Measurements from ENCODE around the gene FOXP1. TPM values are rescaled to one million over a fixed set of nuclear protein-coding genes. Genes with fewer than 3 reads are reported as not detected.

The FOXP1 gene
- total RNA-seq, 1 donor from 2014 or later, result 110 TPM

GRCh38 chr3:71376911-71377310 lies 206.6 kb downstream of the FOXP1 start:
- Mint-ChIP-seq H3K4me1 (peaks cover 17% of the 10 kb centered on the region), H3K4me3 (no peak overlapping the region), H3K27me3 (peaks cover 25% of the 10 kb centered on the region), H3K36me3 (ENCODE audit: low read depth) (peaks cover 2% of the 10 kb centered on the region), H3K9me3 (no peaks in the 10 kb centered on the region), H3K27ac (no peak overlapping the region)
- no peak for DNase-seq
- intact Hi-C loops (cut with micrococcal nuclease), result no loop called here

- Mint-ChIP-seq H3K4me1 (peaks cover 17% of the 10 kb centered on the region), H3K27ac (no peak overlapping the region), H3K9me3 (no peaks in the 10 kb centered on the region), H3K4me3 (no peak overlapping the region), H3K36me3 (ENCODE audit: low read depth) (peaks cover 2% of the 10 kb centered on the region), H3K27me3 (peaks cover 27% of the 10 kb centered on the region)
- intact Hi-C loops (cut with micrococcal nuclease), result no loop called here
- no peak for DNase-seq
Measured at GRCh38 chr3:71376503-71376902, 207.0 kb downstream of the FOXP1 start.

- no peak overlapping the region for H3K4me3 Mint-ChIP-seq
- no peak for DNase-seq
- no peak overlapping the region for H3K27ac Mint-ChIP-seq
- no peaks in the 10 kb centered on the region for H3K9me3 Mint-ChIP-seq
- peaks cover 36% of the 10 kb centered on the region for H3K27me3 Mint-ChIP-seq
- H3K4me1 Mint-ChIP-seq, result peaks cover 10% of the 10 kb centered on the region
- H3K36me3 Mint-ChIP-seq (ENCODE audit: low read depth), result peaks cover 2% of the 10 kb centered on the region
- intact Hi-C loops (cut with micrococcal nuclease), result no loop called here
Measured at GRCh38 chr3:71374582-71374981, 208.9 kb downstream of the FOXP1 start.

- intact Hi-C loops (cut with micrococcal nuclease), result no loop called here
- no peak for DNase-seq
Measured at GRCh38 chr3:71372911-71373637, 210.5 kb downstream of the FOXP1 start.

GRCh38 chr3:71372241-71372768 lies 211.2 kb downstream of the FOXP1 start:
- Mint-ChIP-seq H3K4me1 (peaks cover 10% of the 10 kb centered on the region), H3K27me3 (peaks cover 34% of the 10 kb centered on the region), H3K27ac (no peak overlapping the region), H3K9me3 (no peaks in the 10 kb centered on the region), H3K36me3 (ENCODE audit: low read depth) (peaks cover 2% of the 10 kb centered on the region), H3K4me3 (no peak overlapping the region)
- intact Hi-C loops (cut with micrococcal nuclease), result no loop called here
- no peak for DNase-seq

More at GRCh38 chr3:71372911-71373637, 210.5 kb downstream of the FOXP1 start:
- H3K4me3 Mint-ChIP-seq, result no peak overlapping the region
- peaks cover 35% of the 10 kb centered on the region for H3K27me3 Mint-ChIP-seq
- H3K4me1 Mint-ChIP-seq, result peaks cover 10% of the 10 kb centered on the region
- peaks cover 2% of the 10 kb centered on the region for H3K36me3 Mint-ChIP-seq (ENCODE audit: low read depth)
- H3K9me3 Mint-ChIP-seq, result no peaks in the 10 kb centered on the region
- H3K27ac Mint-ChIP-seq, result no peak overlapping the region

- H3K4me1 Mint-ChIP-seq, result peaks cover 10% of the 10 kb centered on the region
- H3K4me3 Mint-ChIP-seq, result no peak overlapping the region
- H3K36me3 Mint-ChIP-seq (ENCODE audit: low read depth), result peaks cover 2% of the 10 kb centered on the region
- H3K9me3 Mint-ChIP-seq, result no peaks in the 10 kb centered on the region
- peaks cover 40% of the 10 kb centered on the region for H3K27me3 Mint-ChIP-seq
- intact Hi-C loops (cut with micrococcal nuclease), result no loop called here
- H3K27ac Mint-ChIP-seq, result no peak overlapping the region
- no peak for DNase-seq
Measured at GRCh38 chr3:71371282-71371681, 212.2 kb downstream of the FOXP1 start.

GRCh38 chr3:71370467-71370866 lies 213.1 kb downstream of the FOXP1 start:
- Mint-ChIP-seq H3K27me3 (peaks cover 39% of the 10 kb centered on the region), H3K4me1 (peaks cover 10% of the 10 kb centered on the region), H3K9me3 (no peaks in the 10 kb centered on the region), H3K36me3 (ENCODE audit: low read depth) (no peaks in the 10 kb centered on the region), H3K27ac (no peak overlapping the region), H3K4me3 (no peak overlapping the region)
- intact Hi-C loops (cut with micrococcal nuclease), result no loop called here
- no peak for DNase-seq

GRCh38 chr3:71369701-71370391 lies 213.7 kb downstream of the FOXP1 start:
- Mint-ChIP-seq H3K9me3 (no peaks in the 10 kb centered on the region), H3K27me3 (peaks cover 38% of the 10 kb centered on the region), H3K36me3 (ENCODE audit: low read depth) (no peaks in the 10 kb centered on the region), H3K4me3 (no peak overlapping the region), H3K4me1 (peaks cover 10% of the 10 kb centered on the region), H3K27ac (no peak overlapping the region)
- no peak for DNase-seq
- intact Hi-C loops (cut with micrococcal nuclease), result no loop called here

- Mint-ChIP-seq H3K4me1 (peaks cover 2% of the 10 kb centered on the region), H3K4me3 (no peak overlapping the region)
Measured at GRCh38 chr3:71366988-71367604, 216.4 kb downstream of the FOXP1 start.

GRCh38 chr3:71361334-71361890 lies 222.1 kb downstream of the FOXP1 start:
- H3K4me1 Mint-ChIP-seq, result peaks cover 23% of the 10 kb centered on the region
- H3K27ac Mint-ChIP-seq, result peak overlapping the region; percentile 89
- no peak for DNase-seq
- peaks cover 4% of the 10 kb centered on the region for H3K36me3 Mint-ChIP-seq (ENCODE audit: low read depth)
- H3K9me3 Mint-ChIP-seq, result no peaks in the 10 kb centered on the region
- H3K27me3 Mint-ChIP-seq, result peaks cover 21% of the 10 kb centered on the region
- intact Hi-C loops (cut with micrococcal nuclease), result loop anchor here (2.0 kb wide), 1 partner anchor 223 kb away; no protein-coding TSS in a partner anchor
- no peak overlapping the region for H3K4me3 Mint-ChIP-seq

More at GRCh38 chr3:71366988-71367604, 216.4 kb downstream of the FOXP1 start:
- no peak for DNase-seq
- intact Hi-C loops (cut with micrococcal nuclease), result no loop called here
- H3K36me3 Mint-ChIP-seq (ENCODE audit: low read depth), result no peaks in the 10 kb centered on the region
- no peak overlapping the region for H3K27ac Mint-ChIP-seq
- no peaks in the 10 kb centered on the region for H3K9me3 Mint-ChIP-seq
- H3K27me3 Mint-ChIP-seq, result peaks cover 33% of the 10 kb centered on the region

GRCh38 chr3:71360764-71361163 lies 222.8 kb downstream of the FOXP1 start:
- intact Hi-C loops (cut with micrococcal nuclease), result loop anchor here (1.0 to 2.0 kb wide), 8 partner anchors 20 to 350 kb away; no protein-coding TSS in a partner anchor
- peaks cover 19% of the 10 kb centered on the region for H3K27me3 Mint-ChIP-seq
- no peaks in the 10 kb centered on the region for H3K9me3 Mint-ChIP-seq
- no peak for DNase-seq
- H3K4me1 Mint-ChIP-seq, result peaks cover 25% of the 10 kb centered on the region
- H3K36me3 Mint-ChIP-seq (ENCODE audit: low read depth), result peaks cover 5% of the 10 kb centered on the region
- H3K27ac Mint-ChIP-seq, result peak overlapping the region; percentile 89
- peak overlapping the region; percentile 23 for H3K4me3 Mint-ChIP-seq

- no peak for DNase-seq
- Mint-ChIP-seq H3K9me3 (no peaks in the 10 kb centered on the region), H3K27me3 (peaks cover 20% of the 10 kb centered on the region), H3K36me3 (ENCODE audit: low read depth) (peaks cover 7% of the 10 kb centered on the region), H3K4me3 (peak overlapping the region; percentile 4), H3K4me1 (peaks cover 28% of the 10 kb centered on the region), H3K27ac (peak overlapping the region; percentile 89)
- intact Hi-C loops (cut with micrococcal nuclease), result loop anchor here (1.0 to 2.0 kb wide), 8 partner anchors 20 to 350 kb away; no protein-coding TSS in a partner anchor
Measured at GRCh38 chr3:71360180-71360579, 223.3 kb downstream of the FOXP1 start.

- H3K27me3 Mint-ChIP-seq, result peaks cover 21% of the 10 kb centered on the region
- H3K36me3 Mint-ChIP-seq (ENCODE audit: low read depth), result peaks cover 9% of the 10 kb centered on the region
- no peaks in the 10 kb centered on the region for H3K9me3 Mint-ChIP-seq
- H3K27ac Mint-ChIP-seq, result no peak overlapping the region
- no peak for DNase-seq
- intact Hi-C loops (cut with micrococcal nuclease), result loop anchor here (1.0 kb wide), 3 partner anchors 35 to 231 kb away; no protein-coding TSS in a partner anchor
- peaks cover 31% of the 10 kb centered on the region for H3K4me1 Mint-ChIP-seq
- no peak overlapping the region for H3K4me3 Mint-ChIP-seq
Measured at GRCh38 chr3:71358243-71358642, 225.3 kb downstream of the FOXP1 start.
